Mucosa of rectum (tissue), 2 donors: Measurements from ENCODE around the gene OR52E4.

Source experiments
- H3K27ac ChIP-seq, 2 donors: one replicate each; pipeline ENCODE4 v1.7.0; 2013; ENCODE audit warnings: inconsistent platforms in 2 of 2, low read depth in 2 of 2, low read length in 2 of 2
- H3K27me3 ChIP-seq, 2 donors: one replicate each; pipeline ENCODE4 v1.7.0; 2013; ENCODE audit warnings: low read length in 2 of 2; ENCODE audit not compliant: control insufficient read depth in 2 of 2, insufficient read depth in 2 of 2
- H3K36me3 ChIP-seq, 2 donors: one replicate each; pipeline ENCODE4 v1.7.0; 2013; ENCODE audit warnings: low read length in 2 of 2; ENCODE audit not compliant: control insufficient read depth in 2 of 2, insufficient read depth in 2 of 2
- H3K4me1 ChIP-seq, 2 donors: one replicate each; pipeline ENCODE4 v1.7.0; 2013; ENCODE audit warnings: low read length in 2 of 2, mild to moderate bottlenecking in 1 of 2; ENCODE audit not compliant: control insufficient read depth in 2 of 2, insufficient read depth in 2 of 2
- H3K4me3 ChIP-seq, 2 donors: one replicate each; pipeline ENCODE4 v1.7.0; 2013; ENCODE audit warnings: low read length in 2 of 2
- H3K9ac ChIP-seq, 2 donors: one replicate each; pipeline ENCODE4 v1.7.0; 2013; ENCODE audit warnings: low read length in 2 of 2, low read depth in 1 of 2, mild to moderate bottlenecking in 1 of 2
- H3K9me3 ChIP-seq, 2 donors: one replicate each; pipeline ENCODE4 v1.7.0; 2013; ENCODE audit warnings: low read length in 2 of 2; ENCODE audit not compliant: control insufficient read depth in 2 of 2
- donor health status: healthy.
- donor health status: Normal muscosa, but diverticular disease.

Gene OR52E4

DNA sequence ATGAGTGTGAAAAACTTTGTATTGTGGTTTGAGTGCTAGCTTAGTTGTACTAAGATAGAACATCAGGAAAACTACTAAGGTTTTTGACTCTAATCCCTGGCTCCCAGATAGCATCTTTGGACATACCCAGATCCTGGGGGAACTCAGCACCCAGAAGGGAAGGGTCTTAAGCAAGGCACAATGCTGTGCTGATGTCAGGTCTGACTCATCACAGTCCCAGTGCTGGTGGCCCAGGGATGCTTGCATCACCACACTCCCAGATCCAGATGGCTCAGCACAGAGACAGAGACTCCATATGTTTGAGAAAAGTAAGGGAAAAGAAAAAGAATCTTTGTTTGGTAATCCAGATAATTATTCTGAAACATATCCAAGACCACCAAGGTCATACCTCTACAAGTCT is 43.4 kb downstream of the OR52E4 start:
- no peak overlapping the region for H3K9ac ChIP-seq
- H3K27me3 ChIP-seq = no peaks in the 10 kb centered on the region
- H3K27ac ChIP-seq = no peak overlapping the region
- peaks cover 0 to 1% of the 10 kb centered on the region in 2 donors for H3K9me3 ChIP-seq
- no peaks in the 10 kb centered on the region for H3K36me3 ChIP-seq
- no peaks in the 10 kb centered on the region for H3K4me1 ChIP-seq
- H3K4me3 ChIP-seq = no peak overlapping the region

DNA sequence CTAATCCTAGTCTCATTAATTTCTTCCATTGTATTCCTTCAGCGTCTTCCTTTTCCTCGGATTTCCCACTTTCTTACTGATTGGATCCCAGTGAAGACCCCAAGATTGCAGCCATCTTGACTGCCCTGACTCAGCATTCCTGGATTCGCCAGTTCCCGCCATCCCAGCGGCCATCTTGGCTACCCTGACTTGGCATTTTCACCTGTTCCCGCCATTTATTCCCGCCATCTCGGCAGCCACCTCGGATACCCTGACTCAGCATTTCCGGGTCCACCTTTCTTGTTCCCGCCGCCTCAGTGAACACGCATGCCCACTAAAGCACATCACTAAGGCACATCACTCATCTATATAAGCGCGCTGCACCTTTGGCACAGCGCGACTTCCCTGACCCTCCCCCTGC is 47.8 kb downstream of the OR52E4 start:
- Histone ChIP-seq H3K27ac (no peak overlapping the region), H3K9ac (no peak overlapping the region), H3K9me3 (peaks cover 0 to 1% of the 10 kb centered on the region in 2 donors), H3K36me3 (no peaks in the 10 kb centered on the region), H3K27me3 (no peaks in the 10 kb centered on the region), H3K4me3 (no peak overlapping the region), H3K4me1 (no peaks in the 10 kb centered on the region)

DNA sequence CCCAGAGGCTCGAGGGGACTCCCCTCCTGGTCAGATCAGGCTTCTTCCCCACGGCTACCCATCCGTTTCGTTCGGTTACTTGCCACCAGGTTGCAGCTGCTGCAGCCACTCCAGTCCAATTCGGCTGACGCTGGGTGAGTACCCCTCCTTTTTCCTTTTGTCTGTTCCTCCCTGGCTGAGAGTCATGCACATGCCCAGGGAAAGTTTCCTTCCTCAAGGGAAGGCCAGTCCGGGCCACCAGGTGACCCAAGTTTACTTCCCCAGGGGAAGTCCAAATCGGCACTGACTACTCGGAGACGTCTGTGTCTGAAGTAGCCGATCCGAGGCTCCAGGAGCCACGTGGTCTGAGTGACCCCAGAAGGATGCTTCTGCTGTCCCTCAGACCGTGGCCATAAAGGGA is 48.4 kb downstream of the OR52E4 start:
- no peak overlapping the region for H3K27ac ChIP-seq
- H3K4me3 ChIP-seq = no peak overlapping the region
- H3K9ac ChIP-seq = no peak overlapping the region
- no peaks in the 10 kb centered on the region for H3K36me3 ChIP-seq
- H3K4me1 ChIP-seq = no peaks in the 10 kb centered on the region
- no peaks in the 10 kb centered on the region for H3K27me3 ChIP-seq
- peaks cover 0 to 1% of the 10 kb centered on the region in 2 donors for H3K9me3 ChIP-seq

DNA sequence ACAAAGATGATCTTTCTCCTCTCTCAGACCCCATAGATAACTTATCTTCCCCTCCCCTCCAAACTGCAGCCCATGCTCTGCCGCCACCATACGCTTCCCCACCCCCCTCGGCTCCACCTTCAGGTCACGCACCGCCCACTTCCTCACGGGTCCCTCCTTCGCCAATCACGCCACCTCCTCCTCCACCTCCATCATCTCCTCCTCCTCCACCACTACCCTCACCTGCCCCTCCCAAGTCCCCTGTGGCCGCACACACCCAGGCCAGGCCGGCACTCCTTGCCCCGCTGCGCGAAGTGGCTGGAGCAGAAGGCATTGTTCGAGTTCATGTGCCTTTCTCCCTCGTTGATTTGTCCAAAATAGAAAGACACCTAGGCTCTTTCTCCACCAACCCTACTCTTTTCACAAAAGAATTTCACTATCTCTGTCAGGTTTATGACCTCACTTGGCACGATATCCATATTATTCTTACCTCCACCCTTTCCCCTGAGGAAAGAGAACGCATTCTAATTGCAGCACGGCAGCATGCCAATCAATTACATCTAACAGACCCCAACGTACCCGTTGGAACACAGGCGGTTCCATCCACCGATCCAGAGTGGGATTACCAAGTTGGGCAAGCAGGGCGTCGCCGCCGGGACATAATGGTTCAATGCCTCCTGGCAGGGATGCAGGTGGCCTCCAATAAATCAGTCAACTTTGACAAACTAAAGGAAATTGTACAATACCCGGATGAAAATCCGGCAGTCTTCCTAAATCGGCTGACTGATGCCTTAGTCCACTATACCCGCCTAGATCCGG is 49.3 kb downstream of the OR52E4 start:
- Histone ChIP-seq H3K36me3 (no peaks in the 10 kb centered on the region), H3K4me3 (no peak overlapping the region), H3K27me3 (no peaks in the 10 kb centered on the region), H3K27ac (no peak overlapping the region), H3K4me1 (no peaks in the 10 kb centered on the region), H3K9me3 (peaks cover 0 to 1% of the 10 kb centered on the region in 2 donors), H3K9ac (no peak overlapping the region)

DNA sequence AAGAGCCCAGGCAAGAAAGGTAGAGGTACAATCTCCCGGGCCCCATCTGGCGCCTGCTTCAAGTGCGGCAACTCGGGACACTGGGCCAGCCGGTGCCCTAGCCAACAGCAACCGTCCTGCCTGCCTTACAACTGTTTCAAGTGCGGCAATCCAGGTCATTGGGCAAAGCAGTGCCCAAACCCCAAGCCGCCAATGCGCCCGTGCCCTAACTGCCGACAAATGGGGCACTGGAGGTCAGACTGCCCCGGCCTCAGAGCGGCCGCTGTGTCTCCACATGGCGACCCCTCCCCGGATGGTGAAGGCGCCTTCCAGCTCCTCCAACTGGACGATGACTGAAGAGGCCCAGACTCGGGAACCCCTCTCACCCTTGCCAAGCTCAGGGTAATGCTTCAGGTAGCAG is 50.2 kb downstream of the OR52E4 start:
- peaks cover 0 to 1% of the 10 kb centered on the region in 2 donors for H3K9me3 ChIP-seq
- H3K9ac ChIP-seq = no peak overlapping the region
- H3K4me1 ChIP-seq = no peaks in the 10 kb centered on the region
- no peak overlapping the region for H3K27ac ChIP-seq
- H3K27me3 ChIP-seq = no peaks in the 10 kb centered on the region
- no peaks in the 10 kb centered on the region for H3K36me3 ChIP-seq
- H3K4me3 ChIP-seq = no peak overlapping the region

DNA sequence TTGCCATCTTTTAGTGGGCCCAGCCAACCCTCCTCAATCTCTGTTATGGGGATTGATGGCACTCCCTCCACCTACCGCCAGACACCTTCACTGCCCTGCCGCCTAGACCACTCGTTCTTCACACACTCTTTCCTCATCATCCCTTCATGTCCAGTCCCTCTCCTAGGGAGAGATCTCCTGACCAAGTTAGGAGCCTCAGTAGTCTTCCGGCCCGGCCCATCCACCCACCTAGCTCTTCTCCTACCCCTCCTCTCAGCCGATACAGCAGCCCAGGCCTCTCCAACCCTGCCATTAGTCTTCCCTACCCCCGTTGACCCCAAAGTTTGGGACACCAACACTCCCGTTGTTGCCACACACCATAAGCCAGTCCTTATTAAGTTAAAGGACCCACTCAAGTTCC is 50.6 kb downstream of the OR52E4 start:
- H3K27me3 ChIP-seq = no peaks in the 10 kb centered on the region
- H3K4me3 ChIP-seq = no peak overlapping the region
- H3K4me1 ChIP-seq = no peaks in the 10 kb centered on the region
- peaks cover 0 to 1% of the 10 kb centered on the region in 2 donors for H3K9me3 ChIP-seq
- no peak overlapping the region for H3K27ac ChIP-seq
- H3K36me3 ChIP-seq = no peaks in the 10 kb centered on the region
- no peak overlapping the region for H3K9ac ChIP-seq

DNA sequence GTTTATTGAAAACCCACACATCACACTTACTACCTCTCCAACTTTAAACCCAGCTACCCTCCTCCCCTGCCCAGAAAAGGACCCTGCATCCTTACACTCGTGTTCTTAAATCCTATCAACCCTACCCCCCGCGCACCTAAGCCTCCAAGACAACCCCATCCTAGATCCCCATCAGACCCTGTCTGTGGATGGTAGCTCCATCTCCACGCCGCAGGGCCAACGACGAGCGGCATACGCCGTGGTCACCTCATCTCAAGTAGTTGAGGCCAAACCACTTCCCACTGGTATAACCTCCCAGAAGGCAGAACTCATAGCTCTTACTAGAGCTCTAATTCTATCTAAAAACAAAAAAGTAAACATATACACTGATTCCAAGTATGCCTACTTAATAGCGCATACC is 52.2 kb downstream of the OR52E4 start:
- no peak overlapping the region for H3K27ac ChIP-seq
- H3K9me3 ChIP-seq = no peaks in the 10 kb centered on the region
- H3K9ac ChIP-seq = no peak overlapping the region
- no peaks in the 10 kb centered on the region for H3K27me3 ChIP-seq
- no peaks in the 10 kb centered on the region for H3K4me1 ChIP-seq
- H3K36me3 ChIP-seq = no peaks in the 10 kb centered on the region
- H3K4me3 ChIP-seq = no peak overlapping the region

DNA sequence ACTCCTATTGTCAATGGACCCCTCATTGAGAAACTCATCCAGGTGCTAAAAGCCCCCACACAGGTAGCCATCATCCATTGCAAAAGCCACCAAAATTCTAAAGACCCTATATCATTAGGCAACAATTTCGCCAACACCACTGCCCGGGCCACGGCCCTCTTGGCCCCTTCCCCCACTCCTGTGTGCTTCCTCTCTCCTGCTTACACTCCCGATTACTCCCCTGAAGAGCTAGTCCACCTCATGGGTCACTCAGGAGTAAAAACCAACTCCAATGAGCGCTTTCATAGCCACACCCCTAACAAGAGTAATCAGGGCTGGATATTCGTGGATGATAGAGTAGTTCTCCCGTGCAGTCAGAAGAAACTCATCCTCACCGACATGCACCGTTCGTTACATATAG is 52.7 kb downstream of the OR52E4 start:
- Histone ChIP-seq H3K4me3 (no peak overlapping the region), H3K36me3 (no peaks in the 10 kb centered on the region), H3K9me3 (no peaks in the 10 kb centered on the region), H3K27ac (no peak overlapping the region), H3K9ac (no peak overlapping the region), H3K4me1 (no peaks in the 10 kb centered on the region), H3K27me3 (no peaks in the 10 kb centered on the region)
